SKM-1 treated with dmso at 0.1 percent for 144 hours (cell line): ENCODE results near the gene TBC1D22A.

Experiments used
- DNase-seq: peaks from one replicate; lab custom pipeline; 2025; ENCODE audit not compliant: unreplicated experiment; lab: John Stamatoyannopoulos, UW

The TBC1D22A gene

GRCh38 chr22:47089796-47090460 lies 327.5 kb downstream of the TBC1D22A start:
- DNase-seq, result no peak

DNA sequence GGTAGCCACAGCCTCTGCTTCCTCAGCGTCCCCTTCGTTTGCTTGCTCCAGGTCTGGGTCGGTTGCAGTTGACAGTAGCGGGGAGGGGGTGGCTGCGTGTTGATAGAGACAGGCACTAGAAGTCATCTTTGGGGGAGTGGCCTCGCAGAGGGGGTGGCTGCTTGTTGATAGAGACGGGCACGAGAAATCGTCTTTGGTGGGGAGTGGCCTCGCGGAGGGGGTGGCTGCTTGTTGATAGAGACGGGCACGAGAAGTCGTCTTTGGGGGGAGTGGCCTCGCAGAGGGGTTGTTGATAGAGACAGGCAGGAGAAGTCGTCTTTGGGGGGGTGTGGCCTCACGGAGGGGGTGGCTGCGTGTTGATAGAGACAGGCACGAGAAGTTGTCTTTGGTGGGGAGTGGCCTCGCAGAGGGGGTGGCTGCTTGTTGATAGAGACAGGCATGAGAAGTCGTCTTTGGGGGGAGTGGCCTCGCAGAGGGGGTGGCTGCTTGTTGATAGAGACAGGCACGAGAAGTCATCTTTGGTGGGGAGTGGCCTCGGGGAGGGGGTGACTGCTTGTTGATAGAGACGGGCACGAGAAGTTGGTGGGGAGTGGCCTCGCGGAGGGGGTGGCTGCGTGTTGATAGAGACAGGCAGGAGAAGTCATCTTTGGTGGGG lies 328.3 kb downstream of the TBC1D22A start:
- DNase-seq, result no peak

DNA sequence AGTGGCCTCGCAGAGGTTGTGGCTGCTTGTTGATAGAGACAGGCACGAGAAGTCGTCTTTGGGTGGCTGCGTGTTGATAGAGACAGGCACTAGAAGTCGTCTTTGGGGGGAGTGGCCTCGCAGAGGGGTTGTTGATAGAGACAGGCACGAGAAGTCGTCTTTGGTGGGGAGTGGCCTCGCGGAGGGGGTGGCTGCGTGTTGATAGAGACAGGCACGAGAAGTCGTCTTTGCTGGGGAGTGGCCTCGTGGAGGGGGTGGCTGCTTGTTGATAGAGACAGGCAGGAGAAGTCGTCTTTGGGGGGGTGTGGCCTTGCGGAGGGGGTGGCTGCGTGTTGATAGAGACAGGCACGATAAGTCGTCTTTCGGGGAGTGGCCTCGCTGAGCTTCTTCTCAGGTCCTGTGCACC lies 328.8 kb downstream of the TBC1D22A start:
- DNase-seq, result no peak

DNA sequence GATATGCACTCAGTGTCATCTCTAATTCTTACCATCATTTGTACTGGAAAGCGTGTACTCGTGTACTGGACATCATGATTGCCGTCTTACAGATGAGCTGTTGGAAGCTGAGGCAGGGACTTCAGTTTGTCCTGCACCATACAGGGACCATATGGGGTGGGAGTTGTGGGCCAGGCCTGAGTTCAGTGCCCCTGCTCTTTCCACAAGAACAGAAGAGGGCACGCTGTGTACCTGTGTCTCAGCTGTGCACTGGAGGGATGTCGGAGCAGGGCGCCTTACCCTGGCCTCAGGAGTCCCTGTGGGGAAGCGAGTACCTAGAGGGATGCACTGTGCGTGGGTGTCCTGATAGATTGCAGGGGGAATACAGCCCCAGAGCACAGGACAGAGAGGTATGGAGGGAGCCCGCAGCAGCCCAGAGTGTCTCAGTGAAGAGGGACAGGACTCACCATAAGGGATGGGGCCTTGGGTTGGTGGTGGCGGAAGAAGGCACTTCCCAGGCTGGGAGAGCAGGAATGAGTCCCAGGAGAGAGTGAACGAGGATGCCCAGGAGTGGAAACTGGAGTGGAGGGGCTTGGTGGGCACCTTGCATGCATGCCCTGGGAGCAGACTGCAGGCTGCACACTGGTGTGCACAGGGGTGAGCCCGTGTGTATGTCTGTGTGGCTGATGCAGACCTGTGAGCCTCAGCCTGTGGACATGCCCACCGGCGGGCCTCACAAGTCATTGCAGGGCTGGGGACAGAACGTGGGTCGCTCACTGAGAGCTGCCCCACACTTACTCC lies 329.7 kb downstream of the TBC1D22A start:
- no peak for DNase-seq

DNA sequence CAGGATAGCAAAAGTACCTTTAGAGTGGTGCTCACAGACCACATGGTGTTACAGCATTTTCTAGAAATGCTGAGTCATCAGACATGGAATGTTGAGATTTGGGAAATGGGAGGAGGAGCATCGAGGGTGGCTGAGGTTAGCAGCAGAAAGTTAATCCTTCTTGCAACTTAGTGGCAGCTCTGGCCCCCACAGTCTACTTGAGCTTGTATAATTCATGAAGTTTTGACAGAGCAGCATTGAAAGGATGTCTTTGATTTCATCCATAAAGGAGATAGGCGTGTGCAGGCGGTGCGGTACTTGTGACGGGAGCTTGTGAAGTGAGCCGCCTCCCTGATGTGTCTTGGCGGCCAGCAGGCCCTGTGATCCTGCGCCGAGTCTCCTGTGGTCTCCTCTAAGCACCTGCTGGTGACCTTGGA lies 330.5 kb downstream of the TBC1D22A start:
- no peak for DNase-seq

GRCh38 chr22:47093720-47094119 lies 331.3 kb downstream of the TBC1D22A start:
- no peak for DNase-seq

GRCh38 chr22:47094861-47095330 lies 332.4 kb downstream of the TBC1D22A start:
- no peak for DNase-seq

- DNase-seq, result no peak
These were observed 333.1 kb downstream of the TBC1D22A start for GRCh38 chr22:47095395-47096122.

GRCh38 chr22:47098121-47098520 lies 335.7 kb downstream of the TBC1D22A start:
- no peak for DNase-seq

DNA sequence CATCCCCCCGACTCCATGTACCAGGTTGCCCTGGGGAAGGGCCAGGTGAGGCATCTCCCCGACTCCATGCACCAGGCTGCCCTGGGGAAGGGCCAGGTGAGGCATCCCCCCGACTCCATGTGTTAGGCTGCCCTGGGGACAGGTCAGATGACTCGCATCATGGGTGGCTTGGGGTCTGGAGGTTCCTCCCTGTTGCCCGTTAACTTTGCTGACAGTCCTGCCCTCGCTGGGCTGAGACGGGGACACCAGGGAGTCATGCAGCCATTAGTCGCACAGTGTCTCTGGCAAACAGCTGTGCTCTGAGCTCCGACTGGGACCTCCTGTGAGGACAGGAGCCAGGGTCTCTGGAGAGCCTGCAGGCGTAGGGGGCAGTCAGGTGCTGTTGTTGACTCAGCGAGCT lies 336.1 kb downstream of the TBC1D22A start:
- DNase-seq, result no peak

- DNase-seq, result no peak
These were observed 337.6 kb downstream of the TBC1D22A start for GRCh38 chr22:47100019-47100418.

GRCh38 chr22:47100646-47101200 lies 338.3 kb downstream of the TBC1D22A start:
- DNase-seq, result no peak

DNA sequence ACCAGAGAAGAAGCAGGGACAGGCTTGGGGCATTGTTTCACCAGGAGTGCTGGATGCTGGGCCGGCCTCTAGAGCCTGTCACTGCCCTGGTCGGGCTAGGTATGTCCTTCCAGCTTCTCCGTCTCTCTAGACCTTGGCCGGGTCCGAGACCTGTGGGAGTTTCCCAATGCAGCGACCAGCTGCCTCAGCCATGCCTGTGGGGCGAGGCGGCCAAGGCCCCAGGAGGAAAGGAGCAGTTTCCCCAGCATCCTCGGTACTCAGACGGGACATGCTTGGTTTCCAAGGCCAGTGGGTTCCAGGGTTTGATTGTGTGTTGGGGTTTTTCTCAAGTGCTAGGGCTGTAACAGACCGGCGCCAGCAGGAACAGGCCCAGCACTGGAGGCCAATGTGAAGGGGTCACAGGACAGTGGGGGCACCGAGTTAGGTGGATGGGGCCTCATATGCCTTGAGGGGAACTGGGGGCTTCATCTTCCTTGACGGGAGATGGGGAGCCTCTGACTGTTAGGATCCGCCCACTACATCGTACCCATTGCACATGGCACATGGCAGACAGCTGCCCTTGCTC lies 339.0 kb downstream of the TBC1D22A start:
- no peak for DNase-seq

GRCh38 chr22:47102081-47102480 lies 339.6 kb downstream of the TBC1D22A start:
- DNase-seq, result no peak

GRCh38 chr22:47102648-47103047 lies 340.2 kb downstream of the TBC1D22A start:
- DNase-seq, result no peak

GRCh38 chr22:47105085-47105484 lies 342.6 kb downstream of the TBC1D22A start:
- no peak for DNase-seq

GRCh38 chr22:47106806-47107205 lies 344.4 kb downstream of the TBC1D22A start:
- no peak for DNase-seq

DNA sequence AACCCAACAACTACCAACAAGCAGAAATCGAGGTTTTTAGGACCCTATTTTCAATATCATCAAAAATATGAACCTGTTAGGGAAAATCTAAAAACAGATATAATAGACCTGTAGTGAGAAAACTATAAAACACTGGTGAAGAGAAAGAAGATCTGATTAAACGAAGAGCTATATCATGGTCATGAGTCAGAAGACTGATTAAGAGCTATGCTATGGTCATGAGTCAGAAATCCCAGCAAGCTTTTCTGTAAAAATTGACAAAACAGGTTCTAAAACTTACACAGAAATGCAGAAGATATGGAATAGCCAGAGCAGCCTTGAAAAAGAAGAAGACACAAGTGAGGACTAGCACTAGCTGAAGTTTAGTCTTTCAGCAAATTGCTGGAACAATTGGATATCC lies 345.0 kb downstream of the TBC1D22A start:
- no peak for DNase-seq

DNA sequence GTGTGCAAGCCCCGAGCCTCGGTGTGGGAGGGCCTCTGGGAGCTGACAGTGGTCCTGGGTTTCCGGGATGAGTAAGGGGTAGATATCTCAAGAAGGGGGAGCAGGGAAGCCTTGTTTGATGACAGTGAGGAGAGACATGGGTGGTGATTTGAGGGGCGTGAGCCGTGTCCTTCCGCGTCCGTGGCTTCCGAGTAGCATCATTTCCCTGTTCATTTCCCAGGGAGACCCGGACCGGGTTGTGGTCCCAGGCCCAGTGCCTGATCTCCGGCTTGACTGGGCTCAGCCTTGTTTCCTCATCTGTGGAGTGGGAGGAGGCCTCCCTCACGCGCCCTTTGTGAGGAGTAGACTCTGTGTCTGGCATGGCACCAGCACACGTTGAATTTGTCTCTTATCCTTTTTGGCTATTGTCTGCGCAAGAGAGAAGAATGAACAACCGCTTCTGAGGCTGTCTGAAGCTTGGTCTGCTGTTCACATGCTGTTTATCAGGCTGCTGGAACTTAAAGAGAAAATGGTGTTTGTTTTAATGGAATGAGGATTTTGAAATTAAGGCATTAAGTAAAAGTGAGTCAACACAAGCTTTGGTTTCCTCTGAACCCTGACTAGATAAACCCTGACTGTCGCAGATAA lies 348.5 kb downstream of the TBC1D22A start:
- no peak for DNase-seq
